GM12872 (cell line): ENCODE results near the gene PRR33.

Source experiments
- CTCF ChIP-seq: IDR thresholded peaks from 3 replicates; pipeline ENCODE4 v1.5.1; 2011; ENCODE audit warnings: low read depth, mild to moderate bottlenecking, low read length, moderate library complexity; ENCODE audit not compliant: insufficient read depth

PRR33 gene

GRCh38 chr11:1881442-1882264 lies 10.0 kb downstream of the PRR33 start:
- no peak for TF ChIP-seq CTCF

DNA sequence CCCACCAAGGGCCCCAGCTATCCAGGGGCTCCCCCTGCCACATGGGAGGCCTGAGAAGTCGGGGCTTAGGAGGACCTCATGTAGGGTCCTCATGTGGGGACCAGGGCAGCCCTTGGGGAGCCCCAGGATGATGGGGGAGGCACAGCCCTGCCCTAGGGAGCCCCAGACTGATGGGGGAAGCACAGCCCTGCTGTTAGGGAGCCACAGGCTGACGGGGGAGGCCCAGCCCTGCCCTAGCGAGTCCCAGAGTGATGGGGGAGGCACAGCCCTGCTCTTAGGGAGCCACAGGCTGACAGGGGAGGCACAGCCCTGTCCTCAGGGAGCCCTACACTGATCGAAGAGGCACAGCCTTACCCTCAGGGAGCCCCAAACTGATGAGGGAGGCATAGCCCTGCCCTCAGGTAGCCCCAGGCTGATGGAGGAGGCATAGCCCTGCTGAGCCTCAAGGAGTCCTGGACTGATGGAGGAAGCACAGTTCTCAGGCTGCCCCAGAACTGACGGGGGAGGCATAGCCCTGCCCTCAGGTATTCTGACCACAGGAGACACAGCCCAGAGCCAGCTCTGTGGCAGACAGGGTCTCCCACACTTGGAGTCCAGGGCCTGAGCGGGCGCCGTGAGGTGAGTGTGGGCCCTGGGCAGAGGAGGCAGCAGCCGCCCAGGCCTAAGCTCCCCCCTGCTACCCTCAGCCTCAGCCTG lies 10.8 kb downstream of the PRR33 start:
- no peak for TF ChIP-seq CTCF

DNA sequence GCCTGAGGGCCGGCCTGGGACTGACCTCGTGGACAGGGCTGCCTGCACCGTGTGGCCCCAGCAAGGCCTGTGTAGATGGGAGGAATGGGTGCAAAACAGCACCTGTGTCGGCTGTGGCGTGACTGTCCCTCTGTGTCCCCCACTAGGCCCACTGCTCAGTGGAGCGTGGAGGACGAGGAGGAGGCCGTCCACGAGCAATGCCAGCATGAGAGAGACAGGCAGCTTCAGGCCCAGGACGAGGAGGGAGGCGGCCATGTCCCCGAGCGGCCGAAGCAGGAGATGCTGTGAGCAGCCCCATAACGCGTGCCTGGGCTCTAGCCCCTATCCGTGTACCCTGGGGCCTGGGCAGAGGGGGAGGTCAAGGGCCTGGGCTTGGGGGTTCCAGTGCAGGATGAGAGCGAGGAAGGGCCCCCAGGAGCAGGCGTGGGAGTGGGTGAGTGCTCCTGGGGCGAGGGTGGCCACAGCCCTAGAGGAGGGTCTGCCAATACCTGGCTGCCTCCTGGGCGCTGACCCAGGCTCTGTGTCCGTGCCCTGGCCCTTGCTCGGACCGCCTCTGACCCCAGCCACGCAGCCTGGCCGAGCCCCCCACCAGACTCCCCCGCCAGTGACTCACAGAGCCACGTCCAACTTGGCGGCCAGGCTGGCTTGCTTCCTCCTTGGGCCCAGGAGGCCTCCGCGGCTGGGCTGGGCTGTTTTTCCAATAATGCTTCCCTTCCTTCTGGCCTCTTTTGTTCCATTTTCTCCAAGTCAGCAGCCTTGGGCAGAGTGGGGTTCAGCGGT lies 11.6 kb downstream of the PRR33 start:
- no peak for TF ChIP-seq CTCF

- no peak for TF ChIP-seq CTCF
Observed at GRCh38 chr11:1879342-1879940, 12.3 kb downstream of the PRR33 start.

- TF ChIP-seq CTCF: no peak
Observed at GRCh38 chr11:1878137-1879031, 13.3 kb downstream of the PRR33 start.

- no peak for TF ChIP-seq CTCF
Observed at GRCh38 chr11:1877211-1878136, 14.2 kb downstream of the PRR33 start.
